Right lobe of liver (tissue), 6 donors: ENCODE results near the gene RPS27L. TPM values are rescaled to one million over a fixed set of nuclear protein-coding genes. Genes with fewer than 3 reads are reported as not detected.
"Not testable (repeated sequence)": the region's sequence is repeated elsewhere in the genome, so short reads cannot be mapped to it uniquely, and the experiment has no call there.

ENCODE experiments used
- ATAC-seq, 4 donors: fragments of 200-7000 bp; cut with Tn5 transposase; one replicate each; pipeline ENCODE4 v1.9.1; 2020; ENCODE audit warnings: mild to moderate bottlenecking in 4 of 4, moderate library complexity in 4 of 4
- DNase-seq, 3 donors: peaks; one replicate each; pipeline ENCODE4 v3.0.0-alpha.2; 2020
- H3K27ac ChIP-seq, 3 donors: fragments of 200-600 bp; one replicate each; pipeline ENCODE4 v1.8.0; 2022
- H3K27me3 ChIP-seq, 2 donors: fragments of 200-600 bp; one replicate each; pipeline ENCODE4 v1.8.0; 2022
- H3K36me3 ChIP-seq, 4 donors: fragments of 200-600 bp; sonication (generic) in 1 of 4; one replicate each; pipeline versions ENCODE4 v1.5.1 to v1.8.0; 2017 to 2022; ENCODE audit warnings: control low read depth in 1 of 4
- H3K4me1 ChIP-seq, 4 donors: fragments of 200-600 bp; sonication (generic) in 1 of 4; one replicate each; pipeline versions ENCODE4 v1.5.1 to v1.8.0; 2017 to 2022; ENCODE audit warnings: control low read depth in 1 of 4
- H3K4me3 ChIP-seq, 3 donors: fragments of 200-600 bp; one replicate each; pipeline ENCODE4 v1.8.0; 2022
- H3K9me3 ChIP-seq, 4 donors: fragments of 200-600 bp; sonication (generic) in 1 of 4; one replicate each; pipeline versions ENCODE4 v1.5.1 to v1.8.0; 2017 to 2022; ENCODE audit warnings: control low read depth in 1 of 4
- POLR2A ChIP-seq: fragments of 450-650 bp; IDR thresholded peaks from one replicate; pipeline ENCODE4 v1.6.1; 2017; ENCODE audit warnings: antibody characterized with exemption, mild to moderate bottlenecking
- WGBS: methylation state at CpG from one replicate; pipeline ENCODE4 v1.1.6; 2018; ENCODE audit warnings: low coverage, low lambda C conversion rate; ENCODE audit not compliant: insufficient coverage; ENCODE audit errors: missing lambda C conversion rate; 5-methylcytosine and 5-hydroxymethylcytosine counted together
- intact Hi-C, 2 donors: fragments of 100-400 bp; cut with DNase I; formaldehyde crosslinking; loops; one replicate each; pipeline versions ENCODE4 v1.11.2 to v1.14.1; 2022
- total RNA-seq, 6 experiments: library from RNA; depleted of rRNA in 2 of 6; stranded (reverse); fragments of >200 nt in 2 of 6; fragmentation: NEBNext Ultra II Directional in 3 of 6; extraction: Animal tissue kit (Norgen Biotek cat#: 25700) in 3 of 6; gene quantifications; one replicate each; pipeline versions ENCODE4 v1.1.0 to v1.2.4, GENCODE V29; 2016 to 2023
- TF ChIP-seq, protein P1 (sequence below), 4 donors: fragments of 200-600 bp in 3 of 4; fragments of 450-650 bp in 1 of 4; IDR thresholded peaks; one replicate each; pipeline versions ENCODE4 v1.5.1 to v1.8.0; 2016 to 2022; ENCODE audit warnings: antibody characterized with exemption in 4 of 4, mild to moderate bottlenecking in 2 of 4
- donor health status: DM: no; HTN: yes; CAD: no.
- donor health status: DM: no; HTN: no; CAD: no.
- donor health status: DM: no; HTN: no; CAD: no.
- donor health status: DM: no; HTN: yes; CAD: no.
- donor health status: DM: no; HTN: yes; CAD: no.

RPS27L gene
- total RNA-seq, 6 experiments from 2014 or later, result 63.9 to 115 (median 99.8) TPM

DNA sequence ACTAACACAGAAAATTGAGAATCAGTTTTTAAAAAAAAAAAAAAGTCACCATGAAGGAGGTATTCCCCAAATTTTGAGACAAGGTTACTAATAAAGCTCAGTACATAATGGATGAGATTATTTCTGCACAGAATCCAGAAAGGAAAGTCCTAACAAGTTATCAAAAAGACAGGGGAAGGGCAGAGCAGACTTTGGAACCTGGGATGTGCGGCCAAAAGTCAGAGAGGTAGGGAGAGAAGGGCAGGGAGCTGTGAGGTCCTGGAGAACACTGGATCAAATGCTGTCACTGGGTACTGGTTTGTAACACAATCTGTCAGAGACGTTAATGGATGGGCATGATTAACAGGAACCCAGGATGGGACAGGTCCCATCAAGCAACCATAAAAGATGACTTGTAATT, 47.8 kb downstream of the RPS27L start:
- ATAC-seq (peak; percentile 54 to 78 (median 75)), DNase-seq (peak in 2 of 3 donors; percentile 67 to 72)
- Histone ChIP-seq H3K27ac (peak overlapping the region in 1 of 3 donors; percentile 56), H3K36me3 (no peaks in the 10 kb centered on the region), H3K27me3 (no peaks in the 10 kb centered on the region), H3K4me1 (peaks cover 0 to 26% (median 14%) of the 10 kb centered on the region in 4 donors), H3K9me3 (no peaks in the 10 kb centered on the region), H3K4me3 (no peak overlapping the region)
- TF ChIP-seq, protein P1, sequence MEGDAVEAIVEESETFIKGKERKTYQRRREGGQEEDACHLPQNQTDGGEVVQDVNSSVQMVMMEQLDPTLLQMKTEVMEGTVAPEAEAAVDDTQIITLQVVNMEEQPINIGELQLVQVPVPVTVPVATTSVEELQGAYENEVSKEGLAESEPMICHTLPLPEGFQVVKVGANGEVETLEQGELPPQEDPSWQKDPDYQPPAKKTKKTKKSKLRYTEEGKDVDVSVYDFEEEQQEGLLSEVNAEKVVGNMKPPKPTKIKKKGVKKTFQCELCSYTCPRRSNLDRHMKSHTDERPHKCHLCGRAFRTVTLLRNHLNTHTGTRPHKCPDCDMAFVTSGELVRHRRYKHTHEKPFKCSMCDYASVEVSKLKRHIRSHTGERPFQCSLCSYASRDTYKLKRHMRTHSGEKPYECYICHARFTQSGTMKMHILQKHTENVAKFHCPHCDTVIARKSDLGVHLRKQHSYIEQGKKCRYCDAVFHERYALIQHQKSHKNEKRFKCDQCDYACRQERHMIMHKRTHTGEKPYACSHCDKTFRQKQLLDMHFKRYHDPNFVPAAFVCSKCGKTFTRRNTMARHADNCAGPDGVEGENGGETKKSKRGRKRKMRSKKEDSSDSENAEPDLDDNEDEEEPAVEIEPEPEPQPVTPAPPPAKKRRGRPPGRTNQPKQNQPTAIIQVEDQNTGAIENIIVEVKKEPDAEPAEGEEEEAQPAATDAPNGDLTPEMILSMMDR (IDR thresholded peaks at IDR 0.05), result no peak
- TF ChIP-seq POLR2A, result no peak
- intact Hi-C loops, result no loop called here
- 31% methylated on average over 2 of the region's 2 CpGs for WGBS

DNA sequence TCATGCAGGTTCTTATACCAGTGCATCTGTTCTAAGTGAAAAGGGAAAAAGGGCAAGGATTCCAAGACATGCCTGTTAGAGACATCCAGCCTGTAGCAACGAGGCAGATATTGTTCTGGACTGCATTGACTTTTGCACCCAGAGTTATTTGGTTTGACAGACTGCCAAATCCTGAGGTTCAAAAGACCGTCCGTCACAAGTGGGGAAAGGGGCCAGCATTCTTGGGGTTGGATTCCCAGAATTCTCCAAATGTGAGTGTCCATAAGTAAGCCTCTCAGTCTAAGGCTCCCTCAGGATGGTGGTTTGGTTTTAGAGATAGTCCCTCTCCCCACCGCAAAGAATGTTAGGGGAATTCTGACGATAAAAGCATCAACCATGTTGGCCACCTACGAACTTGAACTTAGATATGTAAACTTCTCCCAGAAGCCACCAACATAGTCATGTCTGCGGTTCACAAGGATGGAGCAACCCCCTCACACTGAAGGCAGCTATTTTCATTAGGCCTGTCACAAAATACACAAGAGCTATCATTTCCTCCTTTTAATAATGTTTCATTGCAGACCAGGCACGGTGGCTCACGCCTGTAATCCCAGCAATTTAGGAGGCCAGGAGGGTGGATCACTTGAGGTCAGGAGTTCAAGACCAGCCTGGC, 49.3 kb downstream of the RPS27L start:
- Histone ChIP-seq H3K9me3 (no peaks in the 10 kb centered on the region), H3K36me3 (no peaks in the 10 kb centered on the region), H3K4me1 (peaks cover 0 to 26% (median 14%) of the 10 kb centered on the region in 4 donors), H3K27ac (peak overlapping the region; percentile 41 to 56 (median 47)), H3K4me3 (no peak overlapping the region), H3K27me3 (no peaks in the 10 kb centered on the region)
- DNase-seq (peak in 2 of 3 donors; percentile 38 to 79), ATAC-seq (peak; percentile 78 to 86 (median 81))
- TF ChIP-seq, protein P1 (IDR thresholded peaks at IDR 0.05), result no peak
- TF ChIP-seq POLR2A, result no peak
- WGBS, result 36% methylated on average over 8 of the region's 9 CpGs
- intact Hi-C loops, result no loop called here

DNA sequence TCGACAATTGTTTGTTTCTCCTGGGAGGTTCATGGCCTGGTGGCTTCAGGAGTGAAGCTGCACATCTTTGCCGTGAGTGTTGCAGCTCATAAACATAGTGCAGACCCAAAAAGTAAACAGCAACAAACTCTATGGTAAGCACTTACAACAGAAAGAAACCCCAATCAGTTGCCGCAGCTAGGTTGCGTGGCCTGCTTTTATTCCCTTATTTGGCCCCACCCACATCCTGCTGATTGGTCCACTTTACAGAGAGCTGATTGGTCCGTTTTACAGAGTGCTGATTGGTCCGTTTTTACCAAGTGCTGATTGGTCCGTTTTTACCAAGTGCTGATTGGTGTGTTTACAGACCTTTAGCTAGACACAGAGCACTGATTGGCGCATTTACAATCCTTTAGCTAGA, 51.9 kb downstream of the RPS27L start:
- DNase-seq, H3K4me3 ChIP-seq, H3K36me3 ChIP-seq, H3K9me3 ChIP-seq, intact Hi-C loops, H3K27ac ChIP-seq, ATAC-seq, H3K27me3 ChIP-seq: not testable (repeated sequence)
- H3K4me1 ChIP-seq, result peaks cover 0 to 26% (median 14%) of the 10 kb centered on the region in 4 donors
- WGBS, result 77% methylated on average over 5 of the region's 8 CpGs

DNA sequence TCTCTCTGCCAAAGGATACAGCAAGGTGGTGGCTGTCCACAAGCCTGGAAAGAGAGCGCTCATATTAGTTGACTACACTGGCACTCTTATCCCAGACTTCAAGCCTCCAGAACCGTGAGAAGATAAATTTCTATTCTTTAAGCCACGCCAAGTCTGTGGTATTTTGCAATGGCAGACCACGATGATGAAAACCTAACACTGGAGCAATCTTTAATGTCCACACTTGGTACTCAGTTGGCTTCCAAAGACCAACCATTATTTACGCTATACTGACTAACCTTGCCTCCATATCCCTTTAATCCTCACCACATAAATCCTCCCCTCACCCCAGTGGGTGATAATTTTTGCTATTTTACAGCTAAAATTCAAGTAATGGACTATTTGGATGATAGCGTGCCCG, 52.5 kb downstream of the RPS27L start:
- intact Hi-C loops, result no loop called here
- H3K36me3 ChIP-seq, result no peaks in the 10 kb centered on the region
- TF ChIP-seq POLR2A, result no peak
- TF ChIP-seq, protein P1 (IDR thresholded peaks at IDR 0.05), result no peak

DNA sequence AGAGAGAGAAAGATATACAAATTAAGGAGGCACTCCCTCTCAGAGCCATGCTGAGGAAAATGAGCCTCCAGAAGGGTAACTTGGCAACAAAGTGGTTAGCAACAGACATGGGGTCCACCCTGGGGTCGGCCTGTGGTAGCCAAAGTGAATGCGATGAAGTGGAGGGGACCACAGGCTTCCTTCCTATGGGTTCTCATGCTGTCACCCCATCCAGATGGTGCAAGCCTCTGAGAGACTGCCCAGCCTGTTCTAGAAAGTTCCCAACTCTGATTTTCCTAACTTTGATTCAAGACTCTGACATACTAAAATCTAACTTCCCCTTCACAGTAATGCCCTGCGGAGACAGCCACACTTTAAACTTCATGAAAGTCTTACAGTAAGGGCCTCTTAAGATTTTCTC, 53.9 kb downstream of the RPS27L start:
- Histone ChIP-seq H3K4me3 (no peak overlapping the region), H3K9me3 (no peaks in the 10 kb centered on the region), H3K27ac (no peak overlapping the region), H3K4me1 (peaks cover 0 to 11% (median 5%) of the 10 kb centered on the region in 4 donors), H3K36me3 (no peaks in the 10 kb centered on the region), H3K27me3 (no peaks in the 10 kb centered on the region)
- 70% methylated on average over 3 of the region's 3 CpGs for WGBS
- ATAC-seq (no peak), DNase-seq (no peak)
- intact Hi-C loops, result no loop called here
- TF ChIP-seq, protein P1 (IDR thresholded peaks at IDR 0.05), result no peak
- no peak for TF ChIP-seq POLR2A

More for the DNA sequence above, 52.5 kb downstream of the RPS27L start:
- DNase-seq (no peak), ATAC-seq (peak in 1 of 4 donors; percentile 8)
- 54% methylated on average over 5 of the region's 7 CpGs for WGBS
- Histone ChIP-seq H3K4me3 (no peak overlapping the region), H3K27ac (no peak overlapping the region), H3K4me1 (peaks cover 0 to 24% (median 13%) of the 10 kb centered on the region in 4 donors), H3K27me3 (no peaks in the 10 kb centered on the region), H3K9me3 (no peaks in the 10 kb centered on the region)

DNA sequence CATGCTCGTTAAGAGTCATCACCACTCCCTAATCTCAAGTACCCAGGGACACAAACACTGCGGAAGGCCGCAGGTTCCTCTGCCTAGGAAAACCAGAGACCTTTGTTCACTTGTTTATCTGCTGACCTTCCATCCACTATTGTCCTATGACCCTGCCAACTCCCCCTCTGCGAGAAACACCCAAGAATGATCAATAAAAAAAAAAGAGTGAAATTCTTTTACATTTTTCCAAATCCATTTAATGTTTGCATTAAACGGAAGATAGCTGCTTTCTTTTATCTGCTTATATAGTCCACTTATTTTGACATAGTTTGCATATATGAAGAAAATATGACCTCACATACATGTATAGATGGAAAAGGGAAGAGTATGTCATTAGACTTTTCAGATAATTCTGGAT, 57.7 kb downstream of the RPS27L start:
- H3K27ac ChIP-seq, H3K4me1 ChIP-seq, H3K27me3 ChIP-seq, ATAC-seq, H3K36me3 ChIP-seq, DNase-seq, H3K4me3 ChIP-seq, H3K9me3 ChIP-seq: not testable (repeated sequence)
- 21% methylated on average over 3 of the region's 5 CpGs for WGBS
- intact Hi-C loops, result loop anchor here in 1 of 2 donors (10.0 kb wide), 2 partner anchors 55 to 315 kb away; partner anchors contain the start of gene TPM1

DNA sequence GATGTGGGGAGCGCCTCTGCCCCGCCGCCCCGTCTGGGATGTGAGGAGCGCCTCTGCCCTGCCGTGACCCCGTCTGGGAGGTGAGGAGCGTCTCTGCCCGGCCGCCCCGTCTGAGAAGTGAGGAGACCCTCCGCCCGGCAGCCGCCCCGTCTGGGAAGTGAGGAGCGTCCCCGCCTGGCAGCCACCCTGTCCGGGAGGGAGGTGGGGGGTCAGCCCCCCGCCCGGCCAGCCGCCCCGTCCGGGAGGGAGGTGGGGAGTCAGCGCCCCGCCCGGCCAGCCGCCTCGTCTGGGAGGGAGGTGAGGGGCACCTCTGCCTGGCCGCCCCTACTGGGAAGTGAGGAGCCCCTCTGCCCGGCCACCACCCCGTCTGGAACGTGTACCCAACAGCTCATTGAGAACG, 58.4 kb downstream of the RPS27L start:
- not testable (repeated sequence) for H3K36me3 ChIP-seq, DNase-seq
- intact Hi-C loops, result loop anchor here in 1 of 2 donors (10.0 kb wide), 2 partner anchors 54 to 314 kb away; partner anchors contain the start of gene TPM1

More for the DNA sequence above, 58.4 kb downstream of the RPS27L start:
- H3K9me3 ChIP-seq, H3K27me3 ChIP-seq, ATAC-seq, H3K4me1 ChIP-seq, H3K4me3 ChIP-seq, H3K27ac ChIP-seq: not testable (repeated sequence)
- WGBS, result 80% methylated on average over 1 of the region's 33 CpGs
